NT2/D1 (cell line): Measurements from ENCODE around the gene ARPC4.

ENCODE experiments used
- SUZ12 ChIP-seq: IDR thresholded peaks from 2 replicates; pipeline ENCODE4 v1.6.1; 2011; ENCODE audit not compliant: insufficient read length, insufficient read depth; ENCODE audit errors: extremely low read depth
- YY1 ChIP-seq: IDR thresholded peaks from 2 replicates; pipeline ENCODE4 v1.6.1; 2011; ENCODE audit not compliant: insufficient read length, insufficient read depth
- ZNF274 ChIP-seq: IDR thresholded peaks from 2 replicates; pipeline ENCODE4 v1.6.1; 2011; ENCODE audit warnings: mild to moderate bottlenecking, low read depth, low read length

- TF ChIP-seq YY1 (no peak), ZNF274 (no peak), SUZ12 (no peak)
Observed at GRCh38 chr3:9769426-9770275, 23.2 kb upstream of the ARPC4 start, which contains the start of gene CAMK1.
